ENCODE results near the gene CNTNAP2.

DNA sequence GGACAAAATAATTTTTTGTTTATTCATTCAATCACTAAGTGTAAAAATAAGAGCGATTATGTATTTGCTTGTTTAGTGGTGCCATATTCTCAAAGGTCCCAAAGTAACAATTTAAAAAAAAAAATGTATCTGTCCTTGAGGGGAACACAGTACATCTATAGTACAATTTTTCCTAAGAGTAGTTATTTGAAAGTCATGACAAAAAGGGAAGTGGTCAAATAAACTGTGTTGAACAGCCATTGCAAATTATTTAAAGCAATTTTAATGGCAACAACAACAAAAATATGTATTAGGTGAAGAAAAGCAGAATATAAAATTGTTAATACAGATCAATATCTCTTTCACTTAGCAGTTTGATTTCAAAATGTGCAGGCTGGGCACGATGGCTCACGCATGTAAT, 943.5 kb downstream of the CNTNAP2 start:
- TF ChIP-seq SP1 (IDR thresholded peaks at IDR 0.05) (no peak), SUZ12 (IDR thresholded peaks at IDR 0.05) (no peak)
